Stimulated activated CD8-positive, alpha-beta memory T cell treated with anti-CD3 and anti-CD28 coated beads, Interleukin-7, amount 100 ng/mL, for 24 hours (primary cell): Measurements from ENCODE around the gene ARHGAP45.
"Not testable (repeated sequence)": the region's sequence is repeated elsewhere in the genome, so short reads cannot be mapped to it uniquely, and the experiment has no call there.

Source experiments
- DNase-seq: peaks from one replicate; pipeline ENCODE4 v3.0.0-alpha.2; 2020; ENCODE audit warnings: low read depth

Gene ARHGAP45

DNA sequence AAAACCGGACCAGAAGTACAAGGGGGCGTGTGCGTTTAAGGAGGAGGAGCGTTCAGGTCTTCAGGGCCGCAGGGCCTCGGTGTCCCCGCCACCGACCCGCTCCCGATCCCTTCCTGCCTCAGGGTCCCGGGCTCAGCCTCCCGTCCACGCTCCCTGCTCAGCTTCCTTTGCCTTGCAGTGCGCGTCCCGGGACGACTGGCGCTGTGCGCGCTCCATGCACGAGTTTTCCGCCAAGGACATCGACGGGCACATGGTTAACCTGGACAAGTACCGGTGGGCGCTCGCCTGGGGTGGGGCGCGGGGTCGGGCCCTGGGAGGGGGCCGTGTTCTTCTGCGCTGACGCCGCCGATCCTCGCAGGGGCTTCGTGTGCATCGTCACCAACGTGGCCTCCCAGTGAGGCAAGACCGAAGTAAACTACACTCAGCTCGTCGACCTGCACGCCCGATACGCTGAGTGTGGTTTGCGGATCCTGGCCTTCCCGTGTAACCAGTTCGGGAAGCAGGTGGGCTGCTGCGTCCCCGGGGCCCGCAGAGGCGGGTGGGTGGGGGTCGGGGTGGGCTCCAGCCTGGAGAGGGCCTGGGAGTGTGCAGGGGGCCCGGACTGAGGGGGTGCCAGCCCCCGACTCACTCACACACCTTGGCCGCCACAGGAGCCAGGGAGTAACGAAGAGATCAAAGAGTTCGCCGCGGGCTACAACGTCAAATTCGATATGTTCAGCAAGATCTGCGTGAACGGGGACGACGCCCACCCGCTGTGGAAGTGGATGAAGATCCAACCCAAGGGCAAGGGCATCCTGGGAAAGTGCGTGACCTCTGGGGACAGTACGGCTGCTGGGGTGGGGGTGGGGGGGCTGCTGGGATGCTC, 38.3 kb downstream of the ARHGAP45 start:
- DNase-seq, result no peak

DNA sequence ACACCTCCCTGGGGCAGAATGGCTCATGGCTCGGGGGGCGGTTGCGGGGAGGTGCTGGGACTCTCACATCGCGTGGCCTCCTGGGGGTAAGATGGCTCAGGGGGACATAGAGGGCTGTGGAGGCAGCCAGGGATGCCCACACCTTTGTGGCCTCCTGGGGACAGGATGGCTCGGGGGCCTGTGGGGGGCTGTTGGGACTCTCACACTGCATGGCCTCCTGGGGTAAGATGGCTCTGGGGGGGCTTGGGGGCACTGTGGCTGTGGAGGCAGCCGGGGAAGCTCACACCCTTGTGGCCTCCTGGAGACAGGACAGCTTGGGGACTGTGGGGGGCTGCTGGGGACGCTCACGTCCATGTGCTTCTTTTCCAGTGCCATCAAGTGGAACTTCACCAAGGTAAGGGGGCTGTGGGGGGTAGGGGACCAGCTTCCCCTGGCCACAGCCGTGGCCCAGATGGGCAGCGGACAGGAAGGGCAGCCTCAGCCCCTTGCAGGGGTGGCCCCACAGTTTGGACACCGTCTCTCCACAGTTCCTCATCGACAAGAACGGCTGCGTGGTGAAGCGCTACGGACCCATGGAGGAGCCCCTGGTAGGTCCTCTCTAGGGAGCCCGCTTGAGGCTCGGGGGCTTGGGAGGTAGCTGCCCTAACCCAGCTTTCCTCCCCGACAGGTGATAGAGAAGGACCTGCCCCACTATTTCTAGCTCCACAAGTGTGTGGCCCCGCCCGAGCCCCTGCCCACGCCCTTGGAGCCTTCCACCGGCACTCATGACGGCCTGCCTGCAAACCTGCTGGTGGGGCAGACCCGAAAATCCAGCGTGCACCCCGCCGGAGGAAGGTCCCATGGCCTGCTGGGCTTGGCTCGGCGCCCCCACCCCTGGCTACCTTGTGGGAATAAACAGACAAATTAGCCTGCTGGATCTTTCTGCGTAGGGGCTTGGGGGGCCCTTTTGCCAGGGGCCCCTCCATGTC, 39.2 kb downstream of the ARHGAP45 start:
- no peak for DNase-seq

DNA sequence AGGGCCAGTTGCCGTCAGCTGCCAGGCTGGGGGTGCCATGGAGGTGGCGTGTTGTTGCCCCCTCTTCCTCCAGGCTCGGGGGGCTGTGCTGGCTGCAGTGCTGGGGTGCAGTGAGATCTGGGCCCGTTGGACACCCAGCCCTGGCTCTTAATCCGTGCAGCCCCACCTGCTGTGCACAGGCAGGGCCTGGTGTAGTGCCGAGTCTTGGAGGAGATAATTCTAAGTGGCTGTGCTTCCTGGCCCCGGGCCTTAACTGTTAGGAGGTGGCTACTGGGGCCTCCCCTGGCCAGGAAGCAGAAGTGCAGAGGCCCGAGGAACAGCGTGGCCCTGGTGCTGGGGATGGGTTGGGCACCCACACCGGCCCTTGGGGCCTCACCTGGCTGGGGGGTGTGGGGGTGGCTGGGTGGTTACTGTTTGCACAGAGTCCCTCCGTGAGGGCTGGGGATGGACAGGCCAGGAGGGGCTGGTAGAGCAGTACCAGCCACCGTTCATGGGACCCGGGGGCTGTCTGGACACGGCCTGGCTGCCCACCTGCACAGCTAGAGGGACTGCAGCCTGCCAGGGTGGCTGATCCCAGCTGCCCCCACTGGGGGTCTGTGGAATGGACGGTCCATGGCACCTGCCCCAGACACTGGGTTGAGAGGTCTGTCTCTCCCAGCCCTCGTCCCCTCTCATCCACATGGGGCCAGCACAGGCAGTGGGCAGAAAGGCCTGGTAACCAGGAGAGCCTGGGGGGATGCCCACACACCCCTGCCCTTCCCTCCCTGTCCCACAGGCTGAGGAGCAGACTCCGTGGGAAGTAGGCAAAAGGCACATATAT, 40.1 kb downstream of the ARHGAP45 start:
- DNase-seq, result no peak

DNA sequence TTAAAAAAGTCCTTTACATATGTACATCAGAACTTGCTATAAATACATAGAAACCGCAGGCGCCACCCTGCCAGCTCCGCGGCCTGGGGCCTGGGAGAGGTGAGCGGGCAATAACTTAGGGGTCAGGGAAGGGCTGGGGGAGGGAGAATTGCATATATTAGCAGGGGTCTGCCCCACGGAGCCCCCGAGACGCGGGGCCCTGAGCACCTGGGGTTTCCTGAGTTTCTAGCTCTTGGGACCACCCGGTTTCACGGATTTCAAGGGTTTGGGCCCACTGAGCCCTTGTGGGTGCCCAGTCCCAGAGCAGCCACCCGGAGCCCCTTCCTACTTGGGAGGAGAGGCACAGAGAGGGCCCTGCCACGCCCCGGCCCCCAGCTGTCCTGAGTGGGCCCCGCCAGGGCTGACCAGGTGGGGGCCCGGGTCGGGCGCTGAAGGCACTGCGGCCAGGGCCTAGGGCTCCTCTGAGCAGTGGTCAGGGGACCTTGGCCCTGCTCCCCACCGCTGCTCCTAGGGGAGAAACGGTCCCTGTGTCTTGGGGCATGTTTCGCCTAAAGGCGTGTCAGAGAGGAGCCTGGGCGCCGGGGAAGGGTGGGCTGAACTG, 40.8 kb downstream of the ARHGAP45 start:
- no peak for DNase-seq

GRCh38 chr19:1108291-1109031, 41.5 kb downstream of the ARHGAP45 start:
- no peak for DNase-seq

DNA sequence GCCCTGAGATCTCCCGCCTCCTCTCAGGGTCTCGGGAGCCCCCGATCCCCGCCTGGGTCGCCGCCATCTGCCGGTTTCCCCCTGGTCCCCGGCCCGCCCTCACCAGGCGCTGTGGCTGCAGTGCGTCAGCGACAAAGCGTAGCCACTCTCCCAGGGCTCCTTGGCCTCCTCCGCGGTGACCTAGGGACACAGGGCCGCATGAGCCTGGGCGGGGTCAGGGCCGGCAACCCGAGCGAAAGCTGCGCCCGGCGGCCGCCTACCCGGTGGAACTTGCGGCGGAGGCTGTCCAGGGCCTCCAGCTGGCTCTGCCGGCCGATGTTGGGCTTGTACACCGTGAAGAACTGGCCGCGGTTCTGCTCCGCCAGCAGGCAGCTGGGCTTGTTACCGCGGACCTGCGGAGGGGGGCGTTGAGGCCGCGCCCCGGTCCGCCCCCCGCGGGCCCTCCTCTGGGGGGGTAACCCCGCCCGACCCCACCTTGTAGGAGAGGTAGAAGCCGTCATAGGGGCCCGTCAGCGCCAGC, 42.1 kb downstream of the ARHGAP45 start:
- DNase-seq, result no peak

DNA sequence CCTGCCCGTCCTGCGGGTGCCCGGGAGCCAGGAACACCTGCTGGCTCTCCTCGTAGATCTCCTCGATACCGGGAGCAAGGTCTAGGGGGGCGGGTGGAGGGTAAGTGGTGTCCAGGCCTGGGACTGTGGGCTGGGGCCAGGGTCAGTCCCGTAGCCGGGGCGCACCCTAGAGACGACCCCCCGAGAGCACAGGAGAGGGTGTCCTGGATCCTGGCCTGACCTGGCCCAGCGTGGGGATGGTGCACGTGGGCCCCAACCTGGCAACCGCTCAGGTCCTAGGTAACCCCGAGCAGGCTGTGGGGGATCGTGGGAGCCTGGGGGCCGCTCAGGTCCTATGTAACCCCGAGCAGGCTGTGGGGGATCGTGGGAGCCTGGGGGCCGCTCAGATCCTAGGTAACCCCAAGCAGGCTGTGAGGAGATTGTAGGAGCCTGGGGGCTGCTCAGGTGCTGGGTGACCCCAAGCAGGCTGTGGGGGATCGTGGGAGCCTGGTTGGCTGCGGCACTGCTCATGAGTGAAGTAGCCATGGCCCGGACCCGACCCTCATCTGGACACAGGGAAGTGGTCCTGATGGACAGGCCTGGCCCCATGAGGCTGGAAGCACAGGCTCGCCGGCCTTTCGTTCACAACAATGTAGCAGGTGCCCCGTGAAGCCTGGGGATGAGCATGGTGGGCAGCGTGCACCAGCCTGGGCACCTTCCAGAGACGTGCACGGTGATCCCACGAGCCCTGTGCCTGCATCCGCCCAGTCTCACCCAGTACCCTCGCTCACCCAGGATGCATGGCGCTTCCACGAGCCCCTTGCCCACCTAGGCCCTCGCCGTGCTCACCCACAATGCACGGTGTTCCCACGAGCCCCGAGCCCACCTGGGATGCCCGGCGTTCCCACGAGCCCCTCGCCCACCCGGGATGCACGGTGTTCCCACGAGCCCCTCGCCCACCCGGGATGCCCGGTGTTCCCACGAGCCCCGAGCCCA, 43.0 kb downstream of the ARHGAP45 start:
- no peak for DNase-seq

DNA sequence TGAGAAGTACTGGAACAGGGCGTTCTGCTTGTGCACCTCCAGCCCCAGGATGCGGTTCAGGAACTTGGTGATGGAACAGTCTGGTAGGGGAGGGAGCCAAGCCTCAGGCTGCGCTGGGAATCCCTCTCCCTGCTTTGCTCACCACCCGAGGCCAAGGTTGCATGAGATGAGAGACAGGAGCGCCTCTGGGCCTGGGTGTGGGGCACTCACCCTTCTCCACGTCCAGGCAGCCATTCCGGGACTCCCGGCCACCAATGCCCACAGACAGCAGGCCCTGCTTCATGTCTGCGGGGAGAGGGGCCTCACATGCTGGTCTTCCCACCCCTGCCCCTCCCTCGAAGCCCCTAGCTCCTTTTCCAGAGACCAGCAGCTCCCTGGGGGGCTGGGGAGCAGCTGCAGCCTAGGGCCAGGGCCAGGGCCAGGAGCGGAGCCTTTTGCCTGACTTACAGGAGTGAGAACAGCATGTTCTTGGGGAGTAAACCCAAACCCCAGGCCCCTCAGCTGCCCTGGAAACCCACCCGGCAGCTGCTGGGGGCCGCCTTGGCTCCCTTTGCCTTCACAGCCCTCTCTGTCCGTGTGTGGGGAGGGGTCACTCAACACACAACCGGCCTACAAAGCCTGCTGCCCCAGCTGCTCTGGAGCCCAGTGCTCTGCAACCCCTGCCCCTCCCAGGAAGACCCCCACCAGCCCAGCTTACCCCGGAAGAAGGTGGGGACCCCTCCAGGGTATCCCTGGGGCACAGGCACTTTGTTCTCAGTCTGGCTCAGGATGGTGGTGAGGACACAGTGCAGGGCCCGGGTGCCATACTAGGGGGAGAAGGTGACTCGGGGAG, 44.1 kb downstream of the ARHGAP45 start:
- DNase-seq, result no peak

DNA sequence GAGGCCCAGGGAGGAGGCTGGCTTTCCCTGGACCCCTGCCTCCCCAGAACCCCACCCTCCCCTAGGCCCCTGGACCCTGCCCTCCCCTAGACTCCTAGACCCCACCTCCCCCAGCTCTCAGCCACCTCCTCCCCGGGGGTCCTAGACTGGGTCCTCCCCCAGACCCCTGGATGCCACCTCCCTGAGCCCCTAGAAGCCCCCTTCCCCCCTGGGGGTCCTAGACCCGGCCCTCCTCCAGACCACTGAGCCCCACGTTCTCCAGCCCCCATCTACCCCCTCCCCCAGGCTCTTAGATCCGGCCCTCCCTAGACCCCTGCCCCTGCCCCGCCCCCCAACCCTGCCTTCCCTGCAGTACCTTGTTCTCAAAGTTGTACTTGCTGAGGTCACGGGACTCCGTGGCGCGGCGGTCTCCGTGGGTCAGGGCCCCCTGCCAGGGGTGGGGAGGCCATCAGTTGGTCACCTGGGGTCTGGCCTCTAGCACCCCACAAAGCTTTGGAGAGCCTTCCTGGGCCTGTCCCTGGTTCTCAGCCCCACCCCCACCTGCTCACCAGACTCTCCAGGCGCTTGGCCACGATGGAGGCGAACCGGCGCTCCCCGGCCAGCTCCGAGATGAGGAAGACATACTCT, 44.8 kb downstream of the ARHGAP45 start:
- DNase-seq, result no peak

DNA sequence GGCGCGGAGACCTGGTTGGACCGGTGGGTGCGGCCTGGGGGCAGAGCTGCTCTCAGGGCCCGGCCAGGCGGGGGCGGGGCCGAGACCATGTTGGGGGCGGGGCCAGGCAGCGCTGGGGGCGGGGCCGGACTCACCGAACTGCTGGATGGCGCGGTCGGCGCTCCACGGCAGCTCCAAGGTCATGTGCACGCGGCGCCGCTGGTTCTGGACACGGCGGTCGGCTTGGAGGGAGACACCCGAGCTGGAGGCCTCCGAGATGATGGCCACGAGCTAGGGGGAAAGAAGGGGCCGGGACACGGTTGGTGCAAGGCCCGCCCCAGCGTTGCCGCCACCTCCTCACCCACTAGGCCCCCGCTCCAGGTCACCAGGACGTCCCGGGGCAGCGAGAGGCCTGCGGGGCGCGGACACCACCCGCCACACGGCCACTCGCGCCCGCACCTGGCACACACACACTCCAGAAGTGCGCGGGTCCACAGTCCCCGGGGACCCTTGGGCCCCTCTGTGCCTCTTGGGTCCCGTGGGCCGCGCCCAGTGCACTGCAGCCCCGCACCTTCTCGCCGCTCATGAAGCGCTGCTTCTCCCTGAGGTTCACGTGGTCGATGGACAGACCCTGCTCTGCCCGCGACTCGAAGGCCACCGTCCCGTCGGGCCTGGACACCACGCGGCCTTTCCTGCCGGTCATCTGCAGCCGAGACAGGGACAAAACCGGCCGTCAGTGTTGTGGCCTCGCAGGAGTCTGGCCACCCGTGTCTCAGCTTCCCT, 45.5 kb downstream of the ARHGAP45 start:
- no peak for DNase-seq

DNA sequence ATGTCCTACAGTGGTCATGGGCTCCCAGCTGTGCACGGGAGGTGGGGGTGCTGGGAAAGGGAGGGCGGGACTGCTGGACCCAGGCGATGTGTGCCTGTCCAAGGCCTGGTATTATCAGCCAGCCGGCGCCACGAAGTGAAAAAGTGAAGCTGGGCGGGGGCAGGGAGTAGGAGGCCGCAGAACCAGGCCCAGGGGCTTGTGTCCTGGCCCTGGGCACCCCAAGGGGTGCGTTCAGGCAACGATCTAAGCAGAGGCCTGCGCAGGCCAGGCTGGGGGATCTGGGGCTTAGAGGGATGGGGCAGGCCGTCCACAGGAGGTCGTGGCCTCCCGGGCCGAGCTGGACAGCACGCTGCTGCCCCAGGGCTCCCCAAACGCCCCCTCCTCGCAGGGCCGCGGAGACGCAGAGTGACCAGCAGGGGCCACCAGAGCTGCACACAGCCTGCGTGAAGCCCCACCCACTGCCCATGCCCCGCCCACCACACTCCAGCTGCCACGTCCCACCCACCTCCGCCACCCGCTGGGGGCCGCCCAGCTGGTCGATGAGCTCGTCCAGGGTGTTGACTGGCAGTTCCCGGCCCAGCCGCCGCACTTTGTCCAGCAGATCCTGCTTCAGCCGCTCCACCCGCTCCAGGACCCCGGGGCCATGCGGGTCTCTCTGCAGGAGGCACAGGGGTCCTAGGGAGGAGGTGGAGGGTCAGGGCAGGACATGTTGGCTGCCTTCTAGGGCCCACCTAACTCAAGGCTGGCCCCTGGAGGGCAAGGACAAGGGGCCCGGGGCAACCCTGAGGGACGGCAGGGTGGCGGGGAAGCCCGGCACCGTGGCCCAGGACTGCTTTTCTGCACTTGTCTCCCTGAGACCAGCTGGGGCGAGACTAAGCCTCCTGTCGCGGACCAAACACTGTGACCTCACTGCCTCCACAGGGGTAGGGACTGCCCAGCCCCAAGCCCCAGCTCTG, 46.3 kb downstream of the ARHGAP45 start:
- DNase-seq, result peak; percentile 70

- DNase-seq, result no peak
These were observed 47.1 kb downstream of the ARHGAP45 start for GRCh38 chr19:1113986-1114483.

DNA sequence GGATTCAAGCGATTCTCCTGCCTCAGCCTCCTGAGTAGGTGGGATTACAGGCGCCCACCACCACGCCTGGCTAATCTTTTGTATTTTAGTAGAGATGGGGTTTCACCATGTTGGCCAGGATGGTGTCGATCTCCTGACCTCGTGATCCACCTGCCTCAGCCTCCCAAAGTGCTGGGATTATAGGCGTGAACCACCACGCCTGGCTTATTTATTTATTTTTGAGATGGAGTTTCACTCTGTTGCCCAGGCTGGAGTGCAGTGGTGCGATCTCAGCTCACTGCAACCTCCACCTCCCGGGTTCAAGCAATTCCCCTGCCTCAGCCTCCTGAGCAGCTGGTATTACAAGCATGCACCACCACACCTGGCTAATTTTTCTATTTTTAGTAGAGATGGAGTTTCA, 47.8 kb downstream of the ARHGAP45 start:
- not testable (repeated sequence) for DNase-seq

- no peak for DNase-seq
These were observed 48.9 kb downstream of the ARHGAP45 start for GRCh38 chr19:1115646-1116420.
